IPS DF 6.9 (cell line): Measurements from ENCODE around the gene OSBPL1A.
"Not testable (repeated sequence)": the region's sequence is repeated elsewhere in the genome, so short reads cannot be mapped to it uniquely, and the experiment has no call there.

Experiments
- DNase-seq: peaks from one replicate; pipeline ENCODE4 v3.0.0-alpha.2; 2013; ENCODE audit warnings: low read depth, low spot score
- H3K27ac ChIP-seq: one replicate; pipeline ENCODE4 v1.5.1; 2013; ENCODE audit warnings: low read length, control low read depth
- H3K27me3 ChIP-seq: 2 replicates; pipeline ENCODE4 v1.6.1; 2013; ENCODE audit warnings: mild to moderate bottlenecking, low read length; ENCODE audit not compliant: control insufficient read depth, insufficient read depth
- H3K36me3 ChIP-seq: 2 replicates; pipeline ENCODE4 v1.6.1; 2013; ENCODE audit warnings: low read length; ENCODE audit not compliant: control insufficient read depth, insufficient read depth
- H3K4me1 ChIP-seq: 2 replicates; pipeline ENCODE4 v1.6.1; 2013; ENCODE audit warnings: low read length; ENCODE audit not compliant: control insufficient read depth, insufficient read depth
- H3K4me3 ChIP-seq: 2 replicates; pipeline ENCODE4 v1.5.1; 2013; ENCODE audit warnings: mild to moderate bottlenecking, low read length
- H3K9me3 ChIP-seq: 2 replicates; pipeline ENCODE4 v1.6.1; 2013; ENCODE audit warnings: low read length, inconsistent platforms; ENCODE audit not compliant: control insufficient read depth, insufficient read depth
- WGBS: extraction: QIAGEN DNeasy Blood & Tissue Kit; methylation state at CpG from one replicate; pipeline ENCODE4 v1.1.7; 2013; ENCODE audit warnings: mixed read lengths, missing lambda C conversion rate; ENCODE audit not compliant: insufficient read length, insufficient coverage; 5-methylcytosine and 5-hydroxymethylcytosine counted together

Gene OSBPL1A

DNA sequence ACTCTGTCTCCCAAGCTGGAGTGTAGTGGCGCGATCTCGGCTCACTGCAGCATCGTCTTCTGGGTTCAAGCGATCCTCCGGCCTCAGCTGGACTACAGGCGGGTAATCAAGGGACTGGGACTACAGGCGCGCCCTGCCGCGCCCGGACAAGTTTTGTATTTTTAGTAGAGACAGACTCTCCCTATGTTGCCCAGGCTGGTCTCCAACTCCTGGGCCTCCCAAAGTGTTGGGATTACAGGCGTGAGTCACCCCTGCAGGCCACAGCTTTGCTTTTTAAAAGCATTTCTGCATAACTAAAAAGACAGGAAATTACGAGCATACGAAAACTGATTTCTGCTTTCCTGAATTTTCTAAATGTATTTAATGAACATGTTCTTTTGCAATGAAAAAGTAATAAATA is 916 bp upstream of the OSBPL1A start:
- WGBS = no CpG with 5 or more reads among the region's 15 CpGs
- peak overlapping the region; percentile 21; the same call in 1 of the 2 replicates for H3K4me3 ChIP-seq

DNA sequence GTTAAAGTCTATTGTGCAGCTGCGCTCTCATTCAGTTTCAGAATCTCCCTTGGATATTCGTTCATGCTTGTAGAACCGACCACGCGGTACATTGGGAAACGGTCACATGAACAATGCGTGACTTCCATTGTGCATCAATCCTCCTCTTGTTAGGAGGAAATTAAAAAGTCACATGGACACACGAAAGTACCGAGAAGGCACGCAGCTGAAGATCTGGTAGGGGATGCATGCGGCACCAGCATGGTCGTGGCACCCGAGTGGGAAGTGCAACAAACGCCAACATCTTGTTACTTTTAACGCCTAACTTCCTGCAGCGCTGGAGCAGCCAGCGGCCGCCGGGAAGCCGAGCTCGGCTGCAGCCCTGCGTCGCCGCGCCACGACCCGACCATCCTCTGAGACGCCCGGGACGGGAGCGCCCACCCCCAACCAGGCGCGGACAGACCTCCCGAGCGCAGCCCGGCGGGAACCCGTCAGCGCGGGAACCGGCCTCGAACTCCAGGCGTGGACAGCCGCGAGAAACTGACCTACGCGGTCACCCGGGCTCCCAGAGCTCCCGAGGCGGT is 412 bp downstream of the OSBPL1A start:
- no peaks in the 10 kb centered on the region for H3K27me3 ChIP-seq
- no peaks in the 10 kb centered on the region for H3K9me3 ChIP-seq
- DNase-seq = no peak
- WGBS = no CpG with 5 or more reads among the region's 50 CpGs
- H3K27ac ChIP-seq = no peak overlapping the region
- peaks cover 3% of the 10 kb centered on the region; the same call in 1 of the 2 replicates for H3K4me1 ChIP-seq
- H3K4me3 ChIP-seq = peak overlapping the region; percentile 79
- H3K36me3 ChIP-seq = no peaks in the 10 kb centered on the region

More for the DNA sequence above, 916 bp upstream of the OSBPL1A start:
- Histone ChIP-seq H3K4me1 (peaks cover 3% of the 10 kb centered on the region; the same call in 1 of the 2 replicates), H3K27me3 (no peaks in the 10 kb centered on the region), H3K27ac (no peak overlapping the region), H3K36me3 (no peaks in the 10 kb centered on the region), H3K9me3 (no peaks in the 10 kb centered on the region)
- no peak for DNase-seq

DNA sequence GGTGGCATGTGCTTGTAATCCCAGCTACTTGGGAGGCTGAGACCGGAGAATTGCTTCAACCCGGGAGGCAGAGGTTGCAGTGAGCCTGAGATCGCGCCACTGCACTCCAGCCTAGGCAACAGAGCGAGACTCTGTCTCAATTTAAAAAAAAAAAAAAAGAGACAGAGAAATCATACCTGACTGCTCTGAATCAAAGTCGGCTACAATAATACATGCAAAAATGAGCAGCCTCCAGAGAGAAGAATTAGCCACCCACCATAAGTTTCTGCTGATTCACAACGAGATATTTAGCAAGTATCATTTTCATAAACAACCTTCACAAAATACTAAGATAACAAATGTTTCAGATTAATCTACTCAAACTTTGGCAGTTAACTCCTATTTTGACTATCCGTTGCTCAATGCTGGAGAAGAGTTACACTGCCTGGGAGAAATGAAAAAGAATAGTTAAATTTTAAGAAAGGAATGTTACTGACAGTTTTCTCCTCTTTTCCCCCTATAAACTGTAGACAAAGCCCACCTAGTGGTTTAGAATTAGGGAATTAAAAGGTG is 1.5 kb downstream of the OSBPL1A start:
- H3K27ac ChIP-seq = no peak overlapping the region
- no peaks in the 10 kb centered on the region for H3K36me3 ChIP-seq
- no CpG with 5 or more reads among the region's 8 CpGs for WGBS
- no peak for DNase-seq
- no peak overlapping the region for H3K4me3 ChIP-seq
- no peaks in the 10 kb centered on the region for H3K27me3 ChIP-seq
- peaks cover 3% of the 10 kb centered on the region; the same call in 1 of the 2 replicates for H3K4me1 ChIP-seq
- no peaks in the 10 kb centered on the region for H3K9me3 ChIP-seq

DNA sequence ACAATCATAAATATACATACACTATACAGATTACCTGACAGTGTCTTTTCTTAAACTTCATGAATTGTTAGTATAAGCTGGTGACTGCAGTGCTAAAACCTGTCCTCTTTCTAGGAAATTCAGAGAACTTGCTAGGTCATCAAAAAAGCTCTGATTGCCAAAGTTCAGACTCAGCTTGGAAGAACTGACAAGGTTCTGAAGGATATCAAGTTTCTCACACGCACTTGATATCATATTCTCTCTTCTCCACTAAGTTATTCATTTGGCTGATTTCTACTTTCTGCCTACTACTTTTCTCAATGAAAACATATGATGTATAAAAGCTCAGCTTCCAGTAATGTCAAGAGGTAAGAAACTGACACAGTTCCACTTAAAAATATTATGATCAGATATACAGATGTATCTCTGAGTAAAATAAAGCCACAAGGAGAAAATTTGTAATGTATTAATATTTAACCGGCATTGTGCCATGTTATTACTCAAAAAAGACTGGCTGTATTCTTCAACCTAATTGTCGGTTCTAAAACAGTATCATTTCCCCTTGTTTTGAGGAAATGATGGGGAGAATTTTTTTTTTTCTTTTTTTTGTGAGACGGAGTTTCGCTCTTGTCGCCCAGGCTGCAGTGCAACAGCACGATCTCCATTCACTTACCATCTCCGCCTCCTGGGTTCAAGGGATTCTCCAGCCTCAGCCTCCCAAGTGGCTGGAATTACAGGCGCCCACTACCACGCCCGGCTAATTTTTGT is 2.4 kb downstream of the OSBPL1A start:
- Histone ChIP-seq H3K27ac (no peak overlapping the region), H3K4me3 (no peak overlapping the region), H3K4me1 (no peaks in the 10 kb centered on the region), H3K27me3 (no peaks in the 10 kb centered on the region), H3K9me3 (no peaks in the 10 kb centered on the region), H3K36me3 (no peaks in the 10 kb centered on the region)
- DNase-seq = no peak
- WGBS = no CpG with 5 or more reads among the region's 11 CpGs

DNA sequence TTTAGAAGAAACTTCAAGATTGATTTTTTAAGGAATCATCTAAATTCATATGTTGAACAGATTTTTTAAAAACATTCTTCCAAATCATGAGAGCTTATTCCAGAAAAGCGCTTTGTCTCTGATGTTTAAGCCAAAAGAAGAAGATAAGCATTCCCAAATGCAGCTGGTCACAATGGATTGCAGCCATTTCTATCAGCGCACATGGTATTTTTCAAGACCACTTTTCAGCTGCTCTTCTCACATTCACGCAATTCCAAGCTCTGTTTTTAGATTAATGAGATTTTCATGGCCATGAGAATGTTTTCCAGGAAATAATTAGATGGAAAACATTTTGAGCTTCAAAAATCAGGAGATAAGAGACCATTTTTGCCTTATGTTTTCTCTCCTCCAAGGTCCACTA is 8.7 kb downstream of the OSBPL1A start:
- no peaks in the 10 kb centered on the region for H3K36me3 ChIP-seq
- H3K9me3 ChIP-seq = no peaks in the 10 kb centered on the region
- no peak for DNase-seq
- H3K27ac ChIP-seq = no peak overlapping the region
- no peak overlapping the region for H3K4me3 ChIP-seq
- no peaks in the 10 kb centered on the region for H3K4me1 ChIP-seq
- no peaks in the 10 kb centered on the region for H3K27me3 ChIP-seq
- WGBS = no CpG with 5 or more reads among the region's 3 CpGs

DNA sequence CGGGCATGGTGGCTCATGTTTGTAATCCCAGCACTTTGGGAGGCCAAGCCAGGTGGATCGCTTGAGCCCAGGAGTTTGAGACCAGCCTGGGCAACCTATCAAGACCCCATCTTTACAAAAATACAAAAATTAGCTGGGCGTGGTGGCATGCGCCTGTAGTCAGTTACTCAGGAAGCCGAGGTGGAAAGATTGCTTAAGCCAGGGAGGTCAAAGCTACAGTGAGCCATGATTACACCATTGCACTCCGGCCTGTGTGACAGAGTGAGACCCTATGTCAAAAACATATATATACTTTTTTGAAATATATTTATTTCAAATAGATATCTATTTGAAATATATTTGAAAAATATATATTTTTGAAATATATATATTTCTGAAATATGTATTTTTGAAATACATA is 10.9 kb downstream of the OSBPL1A start:
- DNase-seq = no peak
- no CpG with 5 or more reads among the region's 6 CpGs for WGBS
- Histone ChIP-seq H3K4me3 (no peak overlapping the region), H3K27me3 (no peaks in the 10 kb centered on the region), H3K4me1 (no peaks in the 10 kb centered on the region), H3K36me3 (no peaks in the 10 kb centered on the region), H3K9me3 (no peaks in the 10 kb centered on the region), H3K27ac (no peak overlapping the region)

DNA sequence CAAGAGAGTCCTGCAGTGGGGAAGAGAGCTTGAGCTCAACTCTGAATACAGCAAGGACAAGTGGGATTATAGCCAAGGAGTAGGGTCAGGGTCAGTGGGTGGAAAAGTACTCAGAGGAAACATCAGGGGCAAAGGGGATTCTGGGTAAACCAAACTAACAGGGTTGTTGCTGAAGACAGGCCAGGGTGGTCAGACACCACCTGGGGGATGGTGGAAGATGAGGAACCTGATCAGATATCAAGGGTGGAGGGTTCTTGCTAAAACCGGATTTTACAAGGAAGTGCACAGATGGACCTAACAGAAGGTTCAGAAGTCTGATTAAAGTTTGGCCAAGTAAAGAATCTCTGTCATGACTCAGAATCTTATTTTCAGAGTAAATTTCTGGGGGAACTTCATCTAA is 16.5 kb downstream of the OSBPL1A start:
- no peak overlapping the region for H3K27ac ChIP-seq
- H3K4me1 ChIP-seq = peaks cover 4% of the 10 kb centered on the region; the same call in 1 of the 2 replicates
- no peaks in the 10 kb centered on the region for H3K36me3 ChIP-seq
- H3K9me3 ChIP-seq = no peaks in the 10 kb centered on the region
- H3K27me3 ChIP-seq = no peaks in the 10 kb centered on the region
- WGBS = no CpG with 5 or more reads among the region's 1 CpG
- no peak for DNase-seq
- H3K4me3 ChIP-seq = no peak overlapping the region

DNA sequence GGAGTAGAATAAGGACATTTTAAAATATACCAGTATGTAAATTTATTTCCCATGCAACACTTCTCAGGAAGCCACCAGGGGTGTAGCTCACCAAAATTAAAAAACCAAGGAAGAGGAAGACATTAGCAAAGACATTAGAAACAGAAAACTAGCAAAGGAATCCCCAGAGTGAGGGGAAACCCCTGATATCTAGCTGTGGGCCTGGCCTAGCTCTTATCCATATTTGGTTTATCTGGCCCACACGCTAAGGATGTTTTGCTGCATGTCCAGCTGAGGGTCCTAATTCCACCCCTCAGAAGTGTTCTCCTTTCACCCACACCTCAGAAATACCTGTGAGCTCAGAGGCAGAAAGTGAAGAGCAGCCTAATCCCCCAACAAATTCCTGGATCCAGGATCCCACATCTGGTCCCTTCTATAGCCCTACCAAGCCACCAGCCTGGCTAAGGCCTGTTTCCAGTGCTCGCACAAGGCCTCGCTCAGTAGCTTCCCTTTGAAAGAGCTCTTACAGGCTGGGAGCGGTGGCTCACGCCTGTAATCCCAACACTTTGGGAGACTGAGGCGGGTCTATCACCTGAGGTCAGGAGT is 17.4 kb downstream of the OSBPL1A start:
- no peak overlapping the region for H3K4me3 ChIP-seq
- H3K27ac ChIP-seq = no peak overlapping the region
- DNase-seq = no peak
- no peaks in the 10 kb centered on the region for H3K36me3 ChIP-seq
- WGBS = no CpG with 5 or more reads among the region's 6 CpGs
- no peaks in the 10 kb centered on the region for H3K27me3 ChIP-seq
- H3K9me3 ChIP-seq = no peaks in the 10 kb centered on the region
- H3K4me1 ChIP-seq = peaks cover 4% of the 10 kb centered on the region; the same call in 1 of the 2 replicates

DNA sequence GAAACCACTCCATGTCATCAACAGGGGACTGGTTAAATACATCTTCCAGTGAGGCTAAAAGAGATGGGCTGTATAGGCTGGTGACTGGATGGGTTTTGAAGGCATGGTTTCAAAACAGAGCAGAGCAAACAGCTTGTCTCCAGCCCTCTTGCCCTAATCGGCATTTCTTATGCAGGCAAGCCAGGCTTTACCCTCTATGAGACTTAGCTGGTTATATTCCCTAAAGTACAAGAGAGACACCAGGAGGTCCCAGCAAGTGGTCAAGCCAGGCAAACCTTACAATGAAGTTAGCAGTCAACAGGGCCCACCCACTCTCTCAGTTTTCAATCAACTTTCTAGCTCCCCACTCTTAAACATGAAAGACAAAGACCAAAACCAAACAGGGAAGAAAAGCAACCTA is 19.0 kb downstream of the OSBPL1A start:
- Histone ChIP-seq H3K4me3 (no peak overlapping the region), H3K4me1 (peaks cover 7% of the 10 kb centered on the region; the same call in 1 of the 2 replicates), H3K9me3 (no peaks in the 10 kb centered on the region), H3K27me3 (no peaks in the 10 kb centered on the region), H3K27ac (no peak overlapping the region), H3K36me3 (no peaks in the 10 kb centered on the region)
- no peak for DNase-seq
- no CpG with 5 or more reads among the region's 1 CpG for WGBS

DNA sequence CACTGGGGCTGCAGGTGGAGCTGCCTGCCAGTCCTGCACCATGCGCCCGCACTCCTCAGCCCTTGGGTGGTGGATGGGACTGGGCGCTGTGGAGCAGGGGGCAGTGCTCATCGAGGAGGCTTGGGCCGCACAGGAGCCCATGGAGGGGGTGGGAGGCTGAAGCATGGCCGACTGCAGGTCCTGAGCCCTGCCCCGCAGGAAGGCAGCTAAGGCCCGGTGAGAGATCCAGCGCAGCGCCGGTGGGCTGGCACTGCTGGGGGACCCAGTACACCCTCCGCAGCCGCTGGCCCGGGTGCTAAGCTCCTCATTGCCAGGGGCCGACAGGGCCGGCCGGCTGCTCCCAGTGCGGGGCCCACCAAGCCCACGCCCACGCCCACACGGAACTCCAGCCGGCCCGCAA is 21.1 kb downstream of the OSBPL1A start:
- H3K4me1 ChIP-seq = not testable (repeated sequence)

More for the DNA sequence above, 21.1 kb downstream of the OSBPL1A start:
- not testable (repeated sequence) for H3K36me3 ChIP-seq, H3K4me3 ChIP-seq, H3K27ac ChIP-seq, H3K9me3 ChIP-seq, DNase-seq, H3K27me3 ChIP-seq
- no CpG with 5 or more reads among the region's 23 CpGs for WGBS
